A549 (cell line): ENCODE measurements around the gene NMT1.

Source experiments
- CEBPB ChIP-seq, 2 experiments: fragments of >200 bp in 1 of 2; sonication (Bioruptor Twin) in 1 of 2; formaldehyde crosslinking in 1 of 2; IDR thresholded peaks; 2 replicates each; pipeline ENCODE4 v1.6.1; 2012 to 2016
- MYC ChIP-seq: IDR thresholded peaks from 2 replicates; pipeline ENCODE4 v1.6.1; 2012; ENCODE audit warnings: mild to moderate bottlenecking, inconsistent platforms, low read length, improper control_type of control experiment, borderline replicate concordance
- RAD21 ChIP-seq, 2 experiments: fragments of >200 bp in 1 of 2; sonication (Bioruptor Twin) in 1 of 2; formaldehyde crosslinking in 1 of 2; IDR thresholded peaks in 1 of 2; conservative IDR thresholded peaks in 1 of 2; 2 replicates in 1 of 2; 3 replicates in 1 of 2; pipeline ENCODE4 v1.6.1; 2012 to 2018; ENCODE audit warnings: inconsistent platforms in 1 of 2
- SMC3 ChIP-seq: fragments of >200 bp; sonication (Bioruptor Twin); formaldehyde crosslinking; IDR thresholded peaks from 3 replicates; pipeline ENCODE4 v1.6.1; 2018; ENCODE audit warnings: inconsistent platforms
- TF ChIP-seq, protein P1 (sequence below): fragments of >200 bp; sonication (Bioruptor Twin); formaldehyde crosslinking; IDR thresholded peaks from 3 replicates; pipeline ENCODE4 v1.5.1; 2016
- TF ChIP-seq, protein P2 (sequence below): IDR thresholded peaks from 2 replicates; pipeline ENCODE4 v1.6.1; 2012; ENCODE audit warnings: low read depth, borderline replicate concordance
- TF ChIP-seq, protein P3 (sequence below): fragments of 150-350 bp; IDR thresholded peaks from 2 replicates; pipeline ENCODE4 v1.6.1; 2014; ENCODE audit warnings: low read depth, mild to moderate bottlenecking, low read length

DNA sequence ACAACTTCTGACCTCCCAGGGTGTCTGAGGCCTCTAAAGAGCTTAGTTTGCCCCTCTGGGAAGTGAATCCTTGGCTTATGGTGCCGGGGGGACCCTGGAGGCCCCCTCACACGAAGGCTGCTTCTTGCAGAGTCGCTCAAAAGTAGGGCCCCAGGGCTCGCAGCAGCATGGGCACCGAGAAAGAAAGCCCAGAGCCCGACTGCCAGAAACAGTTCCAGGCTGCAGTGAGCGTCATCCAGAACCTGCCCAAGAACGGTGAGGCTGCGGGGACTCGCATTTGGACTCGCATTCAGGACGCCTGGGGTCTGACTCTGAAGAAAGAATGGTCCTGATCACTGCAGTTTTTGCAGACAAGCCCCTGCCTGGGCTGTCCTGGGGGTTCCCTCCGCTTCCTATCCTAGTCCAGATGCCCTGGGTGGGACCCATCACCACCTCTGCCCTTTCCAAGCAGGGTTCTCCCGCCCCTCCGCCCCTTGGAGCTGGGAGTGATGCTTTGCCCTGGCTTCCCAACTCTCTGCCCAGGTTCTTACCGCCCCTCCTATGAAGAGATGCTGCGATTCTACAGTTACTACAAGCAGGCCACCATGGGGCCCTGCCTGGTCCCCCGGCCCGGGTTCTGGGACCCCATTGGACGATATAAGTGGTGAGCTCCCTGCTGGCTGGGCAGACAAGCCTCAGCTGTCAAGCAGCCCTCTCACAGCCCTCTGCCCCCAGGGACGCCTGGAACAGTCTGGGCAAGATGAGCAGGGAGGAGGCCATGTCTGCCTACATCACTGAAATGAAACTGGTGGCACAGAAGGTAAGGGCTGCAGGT is 75.1 kb downstream of the NMT1 start:
- TF ChIP-seq, protein P1, sequence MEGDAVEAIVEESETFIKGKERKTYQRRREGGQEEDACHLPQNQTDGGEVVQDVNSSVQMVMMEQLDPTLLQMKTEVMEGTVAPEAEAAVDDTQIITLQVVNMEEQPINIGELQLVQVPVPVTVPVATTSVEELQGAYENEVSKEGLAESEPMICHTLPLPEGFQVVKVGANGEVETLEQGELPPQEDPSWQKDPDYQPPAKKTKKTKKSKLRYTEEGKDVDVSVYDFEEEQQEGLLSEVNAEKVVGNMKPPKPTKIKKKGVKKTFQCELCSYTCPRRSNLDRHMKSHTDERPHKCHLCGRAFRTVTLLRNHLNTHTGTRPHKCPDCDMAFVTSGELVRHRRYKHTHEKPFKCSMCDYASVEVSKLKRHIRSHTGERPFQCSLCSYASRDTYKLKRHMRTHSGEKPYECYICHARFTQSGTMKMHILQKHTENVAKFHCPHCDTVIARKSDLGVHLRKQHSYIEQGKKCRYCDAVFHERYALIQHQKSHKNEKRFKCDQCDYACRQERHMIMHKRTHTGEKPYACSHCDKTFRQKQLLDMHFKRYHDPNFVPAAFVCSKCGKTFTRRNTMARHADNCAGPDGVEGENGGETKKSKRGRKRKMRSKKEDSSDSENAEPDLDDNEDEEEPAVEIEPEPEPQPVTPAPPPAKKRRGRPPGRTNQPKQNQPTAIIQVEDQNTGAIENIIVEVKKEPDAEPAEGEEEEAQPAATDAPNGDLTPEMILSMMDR: no peak
- TF ChIP-seq, protein P2, sequence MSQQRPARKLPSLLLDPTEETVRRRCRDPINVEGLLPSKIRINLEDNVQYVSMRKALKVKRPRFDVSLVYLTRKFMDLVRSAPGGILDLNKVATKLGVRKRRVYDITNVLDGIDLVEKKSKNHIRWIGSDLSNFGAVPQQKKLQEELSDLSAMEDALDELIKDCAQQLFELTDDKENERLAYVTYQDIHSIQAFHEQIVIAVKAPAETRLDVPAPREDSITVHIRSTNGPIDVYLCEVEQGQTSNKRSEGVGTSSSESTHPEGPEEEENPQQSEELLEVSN: no peak
- TF ChIP-seq, protein P3, sequence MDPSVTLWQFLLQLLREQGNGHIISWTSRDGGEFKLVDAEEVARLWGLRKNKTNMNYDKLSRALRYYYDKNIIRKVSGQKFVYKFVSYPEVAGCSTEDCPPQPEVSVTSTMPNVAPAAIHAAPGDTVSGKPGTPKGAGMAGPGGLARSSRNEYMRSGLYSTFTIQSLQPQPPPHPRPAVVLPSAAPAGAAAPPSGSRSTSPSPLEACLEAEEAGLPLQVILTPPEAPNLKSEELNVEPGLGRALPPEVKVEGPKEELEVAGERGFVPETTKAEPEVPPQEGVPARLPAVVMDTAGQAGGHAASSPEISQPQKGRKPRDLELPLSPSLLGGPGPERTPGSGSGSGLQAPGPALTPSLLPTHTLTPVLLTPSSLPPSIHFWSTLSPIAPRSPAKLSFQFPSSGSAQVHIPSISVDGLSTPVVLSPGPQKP: no peak
- TF ChIP-seq CEBPB (IDR thresholded peaks at IDR 0.05) (no peak), RAD21 (conservative IDR thresholded peaks at IDR 0.05 in 1 of 2, IDR thresholded peaks at IDR 0.05 in 1 of 2) (no peak), MYC (no peak), SMC3 (no peak)
